ENCODE results near the gene SORBS2.

The SORBS2 gene

DNA sequence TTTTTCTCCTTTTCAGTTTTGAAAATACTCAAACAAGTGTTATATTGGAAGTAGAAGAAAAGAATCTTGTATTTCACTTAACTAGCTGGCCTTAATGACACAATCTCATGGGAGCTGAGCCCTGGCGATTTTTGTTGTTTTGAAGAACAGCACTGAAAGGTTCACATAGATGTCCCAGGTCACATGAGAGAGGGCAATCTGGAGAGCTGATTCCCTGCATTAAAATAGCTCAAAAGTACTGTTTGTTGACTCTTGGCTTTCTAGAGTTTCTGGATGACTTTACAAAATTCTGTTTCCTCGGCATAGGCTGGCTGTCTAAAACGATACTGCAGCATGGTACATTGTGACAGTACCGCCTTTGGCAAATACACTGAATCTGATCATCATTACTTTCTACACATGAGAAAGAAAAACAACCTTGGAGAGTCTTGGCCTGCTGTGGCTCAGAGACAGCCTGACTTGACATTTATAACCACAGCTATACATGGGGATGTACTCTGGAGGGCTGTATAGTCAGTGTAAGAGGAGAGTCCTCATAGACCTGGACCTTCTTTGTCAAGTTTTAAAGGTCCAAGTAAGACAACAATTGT is 156.9 kb downstream of the SORBS2 start:
- no peaks in the 10 kb centered on the region for H3K4me1 ChIP-seq (ENCODE audit: insufficient read depth, low read length)
- H3K4me2 ChIP-seq (ENCODE audit: insufficient read depth, low read length) = no peak overlapping the region
- no peaks in the 10 kb centered on the region for H3K36me3 ChIP-seq (ENCODE audit: insufficient read depth, low read length)
- H2AFZ ChIP-seq (ENCODE audit: low read depth, low read length) = no peak overlapping the region
- H3K27ac ChIP-seq (ENCODE audit: low read length) = no peak overlapping the region
- DNase-seq (no peak), ATAC-seq (ENCODE audit: insufficient read depth, low read depth) (no peak)
- TF ChIP-seq EZH2 (IDR thresholded peaks at IDR 0.05; ENCODE audit: borderline replicate concordance, low read depth, low read length, severe bottlenecking) = no peak
- TF ChIP-seq, protein P1, sequence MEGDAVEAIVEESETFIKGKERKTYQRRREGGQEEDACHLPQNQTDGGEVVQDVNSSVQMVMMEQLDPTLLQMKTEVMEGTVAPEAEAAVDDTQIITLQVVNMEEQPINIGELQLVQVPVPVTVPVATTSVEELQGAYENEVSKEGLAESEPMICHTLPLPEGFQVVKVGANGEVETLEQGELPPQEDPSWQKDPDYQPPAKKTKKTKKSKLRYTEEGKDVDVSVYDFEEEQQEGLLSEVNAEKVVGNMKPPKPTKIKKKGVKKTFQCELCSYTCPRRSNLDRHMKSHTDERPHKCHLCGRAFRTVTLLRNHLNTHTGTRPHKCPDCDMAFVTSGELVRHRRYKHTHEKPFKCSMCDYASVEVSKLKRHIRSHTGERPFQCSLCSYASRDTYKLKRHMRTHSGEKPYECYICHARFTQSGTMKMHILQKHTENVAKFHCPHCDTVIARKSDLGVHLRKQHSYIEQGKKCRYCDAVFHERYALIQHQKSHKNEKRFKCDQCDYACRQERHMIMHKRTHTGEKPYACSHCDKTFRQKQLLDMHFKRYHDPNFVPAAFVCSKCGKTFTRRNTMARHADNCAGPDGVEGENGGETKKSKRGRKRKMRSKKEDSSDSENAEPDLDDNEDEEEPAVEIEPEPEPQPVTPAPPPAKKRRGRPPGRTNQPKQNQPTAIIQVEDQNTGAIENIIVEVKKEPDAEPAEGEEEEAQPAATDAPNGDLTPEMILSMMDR (IDR thresholded peaks at IDR 0.05; ENCODE audit: borderline replicate concordance, extremely low read depth, low read length, poor library complexity, severe bottlenecking) = no peak
- H3K9ac ChIP-seq (ENCODE audit: low read depth, low read length) = no peak overlapping the region
- H3K27me3 ChIP-seq (ENCODE audit: insufficient read depth, low read length, poor library complexity) = no peaks in the 10 kb centered on the region
- no peaks in the 10 kb centered on the region for H3K79me2 ChIP-seq (ENCODE audit: insufficient read depth, low read length)
- no peak overlapping the region for H3K4me3 ChIP-seq (ENCODE audit: low read depth in 1 of 2, low read length in 2 of 2)
- H4K20me1 ChIP-seq (ENCODE audit: insufficient read depth, low read length) = no peaks in the 10 kb centered on the region
- H3K9me3 ChIP-seq (ENCODE audit: insufficient read depth, low read length, severe bottlenecking) = no peaks in the 10 kb centered on the region

DNA sequence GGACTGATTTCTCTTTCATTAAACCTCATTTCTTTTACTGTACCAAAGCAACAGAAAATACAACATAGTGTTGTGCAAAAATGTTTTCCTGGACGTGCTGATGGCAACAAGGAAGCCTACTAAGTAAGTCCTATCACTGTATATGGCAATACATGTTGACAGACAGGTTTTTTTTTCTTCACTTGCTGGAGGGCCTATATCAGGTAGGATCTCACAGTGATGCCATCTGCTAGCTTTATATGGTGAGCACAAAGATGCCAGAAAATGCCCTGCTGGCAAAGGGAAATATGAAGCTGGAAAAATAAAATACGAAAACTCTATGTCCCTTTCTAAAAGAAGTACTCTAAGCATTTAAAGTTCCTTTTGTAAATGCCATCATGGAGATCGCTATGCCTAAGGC is 157.7 kb downstream of the SORBS2 start:
- Histone ChIP-seq H3K9ac (ENCODE audit: low read depth, low read length) (no peak overlapping the region), H3K4me2 (ENCODE audit: insufficient read depth, low read length) (no peak overlapping the region), H3K27ac (ENCODE audit: low read length) (no peak overlapping the region), H3K27me3 (ENCODE audit: insufficient read depth, low read length, poor library complexity) (no peaks in the 10 kb centered on the region), H3K4me1 (ENCODE audit: insufficient read depth, low read length) (no peaks in the 10 kb centered on the region), H3K36me3 (ENCODE audit: insufficient read depth, low read length) (no peaks in the 10 kb centered on the region), H3K79me2 (ENCODE audit: insufficient read depth, low read length) (no peaks in the 10 kb centered on the region), H2AFZ (ENCODE audit: low read depth, low read length) (no peak overlapping the region), H4K20me1 (ENCODE audit: insufficient read depth, low read length) (no peaks in the 10 kb centered on the region), H3K9me3 (ENCODE audit: insufficient read depth, low read length, severe bottlenecking) (no peaks in the 10 kb centered on the region), H3K4me3 (ENCODE audit: low read depth in 1 of 2, low read length in 2 of 2) (no peak overlapping the region)
- no peak for ATAC-seq (ENCODE audit: insufficient read depth, low read depth)
- TF ChIP-seq, protein P1 (IDR thresholded peaks at IDR 0.05; ENCODE audit: borderline replicate concordance, extremely low read depth, low read length, poor library complexity, severe bottlenecking) = no peak
- no peak for TF ChIP-seq EZH2 (IDR thresholded peaks at IDR 0.05; ENCODE audit: borderline replicate concordance, low read depth, low read length, severe bottlenecking)
- no peak for DNase-seq

DNA sequence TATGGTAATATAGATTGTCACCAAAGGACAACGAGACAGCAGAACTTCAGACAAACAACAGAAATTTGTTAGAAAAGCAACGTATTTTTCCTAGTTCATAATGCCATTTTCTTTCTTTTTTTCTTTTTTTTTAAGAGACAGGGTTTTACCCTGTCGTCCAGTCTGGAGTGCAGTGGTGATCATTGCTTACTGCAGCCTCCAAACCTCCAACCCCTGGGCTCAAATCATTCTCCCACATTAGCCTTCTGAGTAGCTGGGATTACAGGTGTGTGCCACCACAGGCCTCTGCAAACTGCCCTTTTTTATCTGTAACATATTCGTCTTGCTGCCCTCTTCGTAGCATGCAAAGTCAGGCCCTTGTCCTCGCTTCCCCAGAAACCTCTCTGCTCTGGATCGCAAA is 160.1 kb downstream of the SORBS2 start:
- Histone ChIP-seq H3K9ac (ENCODE audit: low read depth, low read length) (no peak overlapping the region), H3K4me2 (ENCODE audit: insufficient read depth, low read length) (no peak overlapping the region), H4K20me1 (ENCODE audit: insufficient read depth, low read length) (no peaks in the 10 kb centered on the region), H3K4me3 (ENCODE audit: low read depth in 1 of 2, low read length in 2 of 2) (no peak overlapping the region), H3K9me3 (ENCODE audit: insufficient read depth, low read length, severe bottlenecking) (no peaks in the 10 kb centered on the region), H3K4me1 (ENCODE audit: insufficient read depth, low read length) (no peaks in the 10 kb centered on the region), H3K27ac (ENCODE audit: low read length) (no peak overlapping the region), H3K36me3 (ENCODE audit: insufficient read depth, low read length) (no peaks in the 10 kb centered on the region), H3K27me3 (ENCODE audit: insufficient read depth, low read length, poor library complexity) (no peaks in the 10 kb centered on the region), H2AFZ (ENCODE audit: low read depth, low read length) (no peak overlapping the region), H3K79me2 (ENCODE audit: insufficient read depth, low read length) (no peaks in the 10 kb centered on the region)
- no peak for DNase-seq
- no peak for TF ChIP-seq EZH2 (IDR thresholded peaks at IDR 0.05; ENCODE audit: borderline replicate concordance, low read depth, low read length, severe bottlenecking)
- TF ChIP-seq, protein P1 (IDR thresholded peaks at IDR 0.05; ENCODE audit: borderline replicate concordance, extremely low read depth, low read length, poor library complexity, severe bottlenecking) = no peak
- ATAC-seq (ENCODE audit: insufficient read depth, low read depth) = no peak

Data from DND-41 (cell line).